Cardiac fibroblast (primary cell): ENCODE measurements around the gene COL5A1.
"Not testable (repeated sequence)": the region's sequence is repeated elsewhere in the genome, so short reads cannot be mapped to it uniquely, and the experiment has no call there.

Experiments
- DNase-seq, 2 donors: peaks; one replicate each; pipeline versions ENCODE4 v3.0.0 to v3.0.0-alpha.2; 2010; ENCODE audit warnings: low read depth in 2 of 2
- H3K4me3 ChIP-seq, 2 donors: replicated peaks in 1 of 2; 1 replicate in 1 of 2; 2 replicates in 1 of 2; pipeline ENCODE4 v1.5.1; 2011; ENCODE audit warnings: low read depth in 2 of 2, low read length in 2 of 2, mild to moderate bottlenecking in 2 of 2, moderate library complexity in 1 of 2
- CTCF ChIP-seq: IDR thresholded peaks from one replicate; pipeline ENCODE4 v1.5.1; 2011; ENCODE audit warnings: low read depth, mild to moderate bottlenecking, low read length, inconsistent platforms

COL5A1 gene

GRCh38 chr9:134702291-134702690 is 60.7 kb downstream of the COL5A1 start:
- H3K4me3 ChIP-seq, result no peak overlapping the region
- TF ChIP-seq CTCF, result no peak
- no peak for DNase-seq

- DNase-seq, H3K4me3 ChIP-seq: not testable (repeated sequence)
Measured at GRCh38 chr9:134703730-134704114, 62.1 kb downstream of the COL5A1 start.

- H3K4me3 ChIP-seq, result no peak overlapping the region
- no peak for TF ChIP-seq CTCF
- DNase-seq, result no peak
Measured at GRCh38 chr9:134704498-134704897, 62.9 kb downstream of the COL5A1 start.

- H3K4me3 ChIP-seq, result no peak overlapping the region
- no peak for DNase-seq
- no peak for TF ChIP-seq CTCF
Measured at GRCh38 chr9:134705786-134706185, 64.2 kb downstream of the COL5A1 start.

GRCh38 chr9:134706522-134706921 is 64.9 kb downstream of the COL5A1 start:
- H3K4me3 ChIP-seq, result no peak overlapping the region
- peak in 1 of 2 donors; percentile 21 for DNase-seq
- TF ChIP-seq CTCF, result no peak

GRCh38 chr9:134707031-134707680 is 65.6 kb downstream of the COL5A1 start:
- no peak for TF ChIP-seq CTCF
- DNase-seq, result peak; percentile 86 to 95

GRCh38 chr9:134707731-134708671 is 66.4 kb downstream of the COL5A1 start:
- no peak for DNase-seq
- no peak for TF ChIP-seq CTCF
- H3K4me3 ChIP-seq, result no peak overlapping the region

More at GRCh38 chr9:134707031-134707680, 65.6 kb downstream of the COL5A1 start:
- H3K4me3 ChIP-seq, result no peak overlapping the region
